Mesodermal cell (in vitro differentiated cells): ENCODE measurements around the gene SPTY2D1.

ENCODE experiments used
- H3K27ac ChIP-seq: 2 replicates; pipeline ENCODE4 v1.7.0; 2013; ENCODE audit warnings: mild to moderate bottlenecking, low read depth, low read length, moderate library complexity; ENCODE audit not compliant: severe bottlenecking
- H3K36me3 ChIP-seq: 2 replicates; pipeline ENCODE4 v1.7.1; 2013; ENCODE audit warnings: mild to moderate bottlenecking, low read length, moderate library complexity; ENCODE audit not compliant: control insufficient read depth, insufficient read depth
- H3K4me1 ChIP-seq: one replicate; pipeline ENCODE4 v1.7.1; 2013; ENCODE audit warnings: mild to moderate bottlenecking, low read length; ENCODE audit not compliant: insufficient read depth, control insufficient read depth, poor library complexity, severe bottlenecking
- H3K4me3 ChIP-seq: 2 replicates; pipeline ENCODE4 v1.7.0; 2013; ENCODE audit warnings: low read length, control low read depth, mild to moderate bottlenecking; ENCODE audit not compliant: insufficient read depth, poor library complexity, severe bottlenecking; ENCODE audit errors: extremely low read depth
- H3K9me3 ChIP-seq: 2 replicates; pipeline ENCODE4 v1.7.1; 2013; ENCODE audit warnings: mild to moderate bottlenecking, low read length, moderate library complexity; ENCODE audit not compliant: control insufficient read depth
- WGBS, 2 experiments: methylation state at CpG; one replicate each; pipeline ENCODE4 v1.1.5; 2013; ENCODE audit warnings: missing lambda C conversion rate in 2 of 2; ENCODE audit not compliant: insufficient coverage in 2 of 2; 5-methylcytosine and 5-hydroxymethylcytosine counted together

Gene SPTY2D1

DNA sequence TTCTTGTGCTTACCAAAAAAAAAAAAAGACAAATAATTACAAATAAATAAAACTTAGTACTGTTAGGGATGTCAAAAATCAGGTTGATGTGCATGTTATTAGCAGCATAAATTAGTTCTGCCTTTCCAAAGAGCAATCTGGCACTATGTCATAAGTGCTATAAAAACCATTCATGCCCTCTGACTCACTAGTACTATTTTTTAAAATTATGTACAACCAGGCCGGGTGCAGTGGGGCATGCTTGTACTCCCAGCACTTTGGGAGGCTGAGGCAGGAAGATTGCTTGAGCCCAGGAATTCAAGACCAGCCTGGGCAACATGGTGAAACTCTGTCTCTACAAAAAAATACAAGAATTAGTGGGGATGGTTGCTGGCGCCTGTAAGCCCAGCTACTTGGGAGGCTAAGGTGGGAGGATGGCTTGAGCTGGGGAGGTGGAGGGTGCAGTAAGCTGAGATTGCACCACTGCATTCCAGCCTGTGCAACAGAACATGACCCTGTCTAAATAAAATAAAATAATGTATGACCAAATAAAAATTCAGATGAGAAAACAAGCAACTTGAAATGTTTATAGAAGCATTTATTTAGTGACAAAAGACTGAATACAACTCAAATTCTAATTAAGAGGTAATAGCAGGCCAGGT lies 70.9 kb downstream of the SPTY2D1 start:
- Histone ChIP-seq H3K4me3 (no peak overlapping the region), H3K36me3 (peaks cover 36% of the 10 kb centered on the region), H3K4me1 (no peaks in the 10 kb centered on the region), H3K27ac (no peak overlapping the region), H3K9me3 (no peaks in the 10 kb centered on the region)
- 86 to 90% methylated on average over 1 to 2 of the region's 2 CpGs for WGBS, 2 experiments
